Fibroblast of skin of back (primary cell): ENCODE data around the gene USP10.
A peak's percentile ranks its signal among the peaks of the same experiment; 100 is the strongest.
"Not testable (repeated sequence)": the region's sequence is repeated elsewhere in the genome, so short reads cannot be mapped to it uniquely, and the experiment has no call there.

ENCODE experiments used
- DNase-seq: peaks from one replicate; pipeline ENCODE4 v3.0.0-alpha.2; 2013

The USP10 gene

DNA sequence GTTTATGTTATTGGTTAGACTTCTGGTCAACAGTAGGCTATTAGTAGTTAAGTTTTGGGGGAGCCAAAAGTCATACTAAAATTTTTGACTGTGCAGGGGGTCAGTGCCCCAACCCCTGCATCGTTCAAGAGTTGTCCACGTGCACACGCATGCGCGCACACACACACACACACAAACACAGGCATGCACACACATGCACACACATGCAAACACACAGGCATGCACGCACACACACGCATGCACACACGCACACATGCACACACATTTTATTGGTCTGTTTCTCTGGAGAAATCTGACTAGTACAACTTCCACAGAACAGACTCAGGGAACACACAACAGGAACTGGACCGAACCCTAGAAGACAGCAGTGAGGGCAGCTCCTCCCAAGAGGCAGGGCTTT lies 24.4 kb upstream of the USP10 start:
- DNase-seq: no peak

DNA sequence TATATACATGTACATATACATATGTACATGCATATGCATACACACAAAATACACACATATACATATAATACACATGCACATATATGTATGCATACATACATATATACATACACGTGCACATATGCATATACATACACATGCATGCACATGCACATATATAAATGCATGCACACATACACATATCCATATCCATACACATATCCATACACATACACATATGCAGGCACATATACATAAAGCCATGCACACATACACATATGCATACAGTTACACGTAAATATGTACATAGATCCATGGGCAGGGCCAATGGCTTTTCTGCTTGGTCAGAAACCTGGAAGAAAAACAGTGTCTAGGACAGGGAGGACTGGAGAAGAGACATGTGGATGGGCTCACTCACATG lies 23.9 kb upstream of the USP10 start:
- no peak for DNase-seq

DNA sequence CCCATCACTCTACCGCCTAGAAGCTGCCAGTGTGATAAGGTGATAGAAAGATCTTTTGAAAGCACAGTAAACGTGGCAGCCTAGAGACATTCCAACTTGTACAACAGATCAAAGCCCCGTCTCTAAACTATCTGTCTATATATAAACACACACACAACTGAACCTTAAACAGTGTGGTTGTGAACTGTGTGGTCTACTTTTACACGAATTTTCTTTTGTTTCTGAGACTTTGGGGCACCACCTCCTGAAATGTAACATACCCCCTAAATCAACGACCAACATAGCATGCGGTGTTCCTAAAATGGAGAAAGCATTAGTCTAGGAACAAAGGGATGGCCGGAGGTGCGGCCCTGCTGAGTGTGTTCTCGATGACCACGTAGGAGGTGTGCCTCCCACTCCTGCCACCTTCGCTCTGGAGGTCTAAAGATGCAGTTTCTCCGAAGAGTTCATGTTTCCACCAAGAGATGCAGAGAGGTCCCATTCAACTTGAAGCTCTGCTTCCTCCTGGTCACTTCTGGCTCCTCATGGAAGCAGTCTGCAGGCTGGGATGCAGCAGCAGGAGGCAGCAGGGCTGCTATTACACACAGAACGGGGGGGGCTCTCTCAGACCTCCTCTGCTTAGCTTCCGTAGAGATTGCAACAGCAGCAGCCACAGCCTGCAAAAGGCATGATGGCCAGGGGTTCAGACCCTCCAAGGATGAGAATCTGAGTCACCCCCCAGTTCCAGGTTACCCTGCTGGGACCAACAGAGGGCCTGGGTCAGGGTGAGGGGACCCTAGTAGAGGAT lies 22.6 kb upstream of the USP10 start:
- DNase-seq: no peak

DNA sequence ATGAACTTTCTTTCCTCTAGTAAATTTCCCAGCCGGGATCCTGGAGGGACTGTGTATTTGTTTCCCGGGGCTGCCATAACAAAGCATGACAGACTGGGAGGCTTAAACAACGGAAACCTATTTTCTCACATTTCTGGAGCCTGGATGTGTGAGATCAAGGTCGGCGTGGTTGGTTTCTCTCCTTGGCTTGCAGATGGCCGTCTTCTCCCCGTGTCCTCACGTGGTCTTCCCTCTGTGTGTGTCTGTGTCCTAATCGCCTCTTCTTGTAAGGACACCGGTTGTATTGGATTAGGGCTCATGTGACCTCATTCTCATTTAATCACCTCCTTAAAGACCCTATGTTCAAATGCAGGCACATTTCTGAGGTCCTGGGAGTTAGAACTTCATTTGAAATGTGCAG lies 22.0 kb upstream of the USP10 start:
- no peak for DNase-seq

DNA sequence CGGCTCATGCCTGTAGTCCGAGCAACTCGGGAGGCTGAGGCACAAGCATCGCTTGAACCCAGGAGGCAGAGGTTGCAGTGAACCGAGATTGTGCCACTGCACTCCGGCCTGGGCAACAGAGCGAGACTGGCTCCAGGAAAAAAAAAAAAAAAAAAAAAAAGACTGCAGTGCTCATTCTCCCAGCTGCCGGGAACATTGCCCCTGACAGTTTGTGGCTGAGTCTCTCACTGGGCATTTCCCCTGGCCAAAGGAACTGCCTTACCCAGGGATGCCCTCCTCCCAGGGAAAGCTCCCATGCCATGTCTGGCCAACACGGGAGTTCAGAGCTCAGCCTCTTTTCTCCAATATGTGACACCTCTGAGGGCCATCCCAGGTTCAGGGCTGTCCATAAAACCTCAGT lies 21.3 kb upstream of the USP10 start:
- no peak for DNase-seq

DNA sequence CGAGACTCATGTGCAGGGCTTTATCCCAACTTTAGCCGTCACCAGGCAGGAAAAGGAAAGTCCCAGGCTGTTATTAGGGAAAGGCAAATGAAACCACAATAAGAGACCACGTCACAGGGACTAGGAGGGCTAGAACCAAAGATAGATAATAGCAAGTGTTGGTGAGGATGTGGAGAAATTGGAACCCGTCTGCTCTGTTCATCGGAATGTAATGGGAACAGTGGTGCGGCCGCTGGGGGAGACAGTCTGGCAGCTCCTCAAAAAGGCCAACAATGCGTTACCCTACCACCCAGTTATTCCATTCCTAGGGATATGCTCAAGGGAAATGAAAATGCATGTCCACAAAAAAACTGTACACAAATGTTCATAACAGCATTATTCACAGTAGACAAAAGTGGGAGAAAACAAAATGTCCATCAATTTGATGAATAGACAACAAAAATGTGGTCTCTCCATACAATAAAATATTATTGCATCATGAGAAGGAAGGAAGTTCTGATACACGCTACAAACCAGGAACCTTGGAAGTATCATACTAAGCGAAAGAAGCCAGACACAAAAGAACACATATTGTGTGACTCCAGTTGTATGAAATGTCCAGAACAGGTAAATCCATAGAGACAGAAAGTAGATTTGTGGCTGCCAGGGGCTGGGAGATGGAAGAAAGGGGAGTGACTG lies 19.5 kb upstream of the USP10 start:
- DNase-seq: no peak

DNA sequence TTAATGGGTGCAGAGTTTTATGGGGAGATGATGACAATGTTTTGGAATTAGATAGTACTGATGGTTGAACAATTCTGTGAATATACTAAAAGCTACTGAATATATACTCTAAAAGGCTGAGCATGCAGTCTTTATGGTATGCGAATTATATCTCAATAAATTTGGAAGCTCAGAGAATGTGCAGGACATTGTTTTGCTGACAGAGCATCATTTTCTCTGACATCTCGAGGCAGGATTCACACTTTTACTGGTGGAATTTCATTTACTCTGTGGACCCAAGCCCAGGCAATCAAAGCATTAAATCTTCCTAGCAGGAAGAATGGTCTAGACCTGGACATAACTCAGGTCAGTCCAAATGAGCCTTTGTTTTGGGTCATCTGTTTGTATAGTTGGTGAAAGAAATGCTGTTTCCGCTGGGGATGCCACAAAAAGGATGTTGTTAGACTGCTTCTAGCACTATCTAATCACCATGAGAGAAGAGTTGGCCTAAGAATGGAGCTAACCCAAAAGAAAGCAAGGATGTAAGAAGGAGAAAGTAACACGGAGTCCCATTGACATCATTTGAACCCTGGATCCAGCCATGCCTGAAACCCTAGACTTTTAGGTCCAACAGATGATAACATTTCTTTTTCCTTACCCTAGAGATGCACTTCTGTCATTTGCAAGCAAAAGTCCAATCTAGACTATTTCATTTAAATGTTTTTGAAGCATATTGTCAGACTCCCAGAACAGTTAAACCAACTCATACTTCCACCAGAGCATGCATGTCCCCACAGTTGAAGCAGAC lies 18.8 kb upstream of the USP10 start:
- DNase-seq: no peak

DNA sequence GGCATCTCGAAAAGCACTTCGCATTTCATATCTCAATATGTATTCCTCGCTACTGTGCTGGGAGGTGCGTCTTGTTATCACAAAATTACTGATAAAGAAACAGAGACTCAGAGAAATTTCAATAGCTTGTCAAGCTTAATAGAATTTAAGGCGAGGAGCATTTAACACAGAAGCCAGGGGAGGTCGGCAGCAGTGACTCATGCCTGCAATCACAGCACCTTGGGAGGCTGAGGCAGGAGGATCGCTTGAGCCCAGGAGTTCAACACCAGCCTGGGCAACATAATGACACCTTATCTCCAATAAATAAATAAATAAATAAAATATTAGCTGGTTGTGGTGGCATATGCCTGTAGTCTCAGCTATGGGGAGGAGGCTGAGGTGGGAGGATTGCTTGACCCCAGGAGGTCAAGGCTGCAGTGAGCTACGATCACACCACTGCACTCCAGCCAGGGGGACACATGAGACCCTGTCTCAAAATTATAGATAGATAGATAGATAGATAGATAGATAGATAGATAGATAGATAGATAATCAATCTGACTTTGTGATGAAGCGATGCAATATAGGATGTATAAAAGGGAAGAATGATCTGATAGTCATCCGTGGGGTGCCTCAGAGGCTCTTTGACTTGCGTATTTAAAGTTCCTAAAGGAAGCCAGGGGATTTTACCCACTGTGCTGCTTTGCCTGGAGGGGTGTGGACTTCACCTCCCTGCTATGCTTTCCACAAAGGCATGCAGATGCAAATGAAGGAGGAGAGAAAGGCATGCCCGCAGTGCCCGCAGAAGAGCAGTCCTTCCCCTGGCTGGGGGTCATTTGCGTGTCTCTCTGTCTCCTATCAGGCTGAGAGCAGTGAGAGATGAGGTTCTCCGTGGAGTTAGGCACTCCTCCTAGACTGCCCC lies 15.9 kb upstream of the USP10 start:
- no peak for DNase-seq

DNA sequence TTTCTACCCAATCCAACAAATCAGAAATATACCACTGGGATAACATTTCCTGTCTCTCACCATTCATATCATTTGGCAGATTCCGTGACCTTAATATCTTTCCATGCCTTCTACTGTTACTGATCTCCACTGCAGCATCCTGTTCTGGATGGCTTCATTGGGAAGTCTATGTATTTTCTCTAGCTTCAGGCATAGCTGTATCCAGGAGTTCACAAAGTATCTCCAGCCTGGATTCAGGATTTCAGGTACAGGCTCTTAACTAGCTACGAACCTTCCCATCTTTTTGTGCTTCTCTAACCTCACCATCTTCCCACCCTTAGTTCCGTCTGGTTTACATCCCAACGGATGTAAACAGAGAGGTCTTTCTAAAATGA lies 15.2 kb upstream of the USP10 start:
- no peak for DNase-seq

DNA sequence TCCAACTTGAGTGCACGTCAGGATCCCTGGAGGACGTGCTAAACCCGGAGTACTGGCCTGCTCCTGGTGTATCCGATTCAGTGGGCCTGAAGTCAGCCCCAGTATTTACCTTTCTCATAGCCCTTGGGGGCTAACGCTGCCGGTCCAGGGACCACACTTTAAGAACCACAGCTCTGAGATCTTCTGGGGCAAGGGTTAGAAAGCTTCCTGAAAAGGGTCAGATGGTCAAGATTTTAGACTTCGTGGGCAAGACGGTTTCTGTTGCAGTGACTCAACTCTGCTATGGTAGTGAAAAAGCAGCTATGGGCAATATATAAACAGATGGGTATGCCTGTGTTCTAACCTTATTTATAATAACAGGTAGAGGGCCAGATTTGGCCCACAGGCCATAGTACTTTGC lies 14.6 kb upstream of the USP10 start:
- DNase-seq: no peak

DNA sequence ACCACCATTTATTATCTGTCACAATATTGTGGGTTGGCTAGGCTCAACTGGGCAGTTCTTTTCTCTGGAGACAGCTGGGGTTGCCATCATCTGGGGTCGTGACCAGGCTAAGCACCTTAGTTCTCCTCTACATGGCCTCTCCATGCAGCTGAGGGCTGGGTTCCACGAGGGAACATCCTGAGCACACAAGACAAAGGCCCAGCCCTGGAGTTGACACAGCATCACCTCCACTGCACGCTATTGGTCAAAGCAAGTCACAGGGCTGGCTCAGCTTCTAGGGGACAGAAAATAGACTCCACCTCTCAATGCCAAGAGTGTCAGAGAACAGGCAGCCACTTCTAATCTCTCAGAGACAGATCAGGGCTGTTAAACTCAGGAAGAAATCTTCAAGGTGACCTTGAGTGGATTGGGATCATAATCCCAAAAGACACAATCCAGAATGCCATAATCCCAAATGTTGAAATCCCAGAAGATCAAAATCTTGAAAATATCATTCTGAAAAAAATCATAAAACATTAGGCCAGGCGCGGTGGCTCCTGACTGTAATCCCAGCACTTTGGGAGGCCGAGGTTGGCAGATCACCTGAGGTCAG lies 13.0 kb upstream of the USP10 start:
- no peak for DNase-seq

DNA sequence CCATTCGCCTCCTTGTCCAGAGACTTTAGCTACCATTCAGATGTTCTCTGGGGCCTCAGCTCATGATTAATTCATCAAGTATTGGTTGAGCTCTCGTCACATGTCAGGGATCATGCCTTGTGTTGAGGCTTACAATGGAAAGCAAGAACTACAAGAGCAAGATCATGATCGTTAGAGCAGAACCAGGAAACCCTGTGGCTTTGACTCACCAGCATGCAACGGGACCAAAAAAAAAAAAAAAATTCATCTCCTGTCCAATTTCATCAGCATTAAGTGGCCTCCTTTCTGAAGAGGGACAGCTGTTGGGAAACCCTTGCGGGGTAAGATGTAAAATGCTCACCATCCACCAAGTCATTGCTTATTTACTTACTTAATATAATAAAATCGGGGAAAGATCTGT lies 12.1 kb upstream of the USP10 start:
- DNase-seq: peak; percentile 90

DNA sequence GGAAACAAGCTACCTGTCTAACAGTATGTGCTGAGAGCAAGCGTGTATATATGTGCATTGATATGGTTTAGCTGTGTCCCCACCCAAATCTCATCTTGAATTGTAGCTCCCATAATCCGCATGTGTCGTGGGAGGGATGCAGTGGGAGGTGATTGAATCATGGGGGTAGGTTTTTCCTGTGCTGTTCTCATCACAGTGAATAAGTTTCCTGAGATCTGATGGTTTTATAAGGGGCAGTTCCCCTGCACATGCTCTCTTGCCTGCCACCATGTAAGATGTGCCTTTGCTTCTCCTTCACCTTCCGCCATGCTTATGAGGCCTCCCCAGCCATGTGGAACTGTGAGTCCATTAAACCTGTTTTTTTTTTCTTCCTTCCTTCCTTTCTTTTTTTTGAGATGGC lies 11.6 kb upstream of the USP10 start:
- not testable (repeated sequence) for DNase-seq

DNA sequence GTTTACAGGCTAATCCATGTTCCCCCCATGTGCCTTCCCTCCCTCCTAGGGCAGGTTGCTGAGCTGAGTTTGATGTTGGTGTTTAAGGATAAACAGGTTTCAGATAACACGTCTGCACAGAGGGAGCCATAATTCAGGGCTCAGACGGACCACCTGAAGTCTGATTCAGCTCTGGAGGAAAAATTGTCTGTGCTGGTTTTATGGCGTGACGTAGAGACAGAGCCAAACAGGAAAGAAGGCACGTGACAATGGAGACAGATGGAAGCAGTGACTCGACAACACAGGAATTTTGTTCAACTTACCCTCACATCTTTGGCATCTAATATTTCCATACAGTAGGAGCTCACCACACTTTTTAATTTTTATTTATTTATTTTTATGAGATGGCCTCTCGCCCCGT lies 10.7 kb upstream of the USP10 start:
- peak; percentile 97 for DNase-seq

DNA sequence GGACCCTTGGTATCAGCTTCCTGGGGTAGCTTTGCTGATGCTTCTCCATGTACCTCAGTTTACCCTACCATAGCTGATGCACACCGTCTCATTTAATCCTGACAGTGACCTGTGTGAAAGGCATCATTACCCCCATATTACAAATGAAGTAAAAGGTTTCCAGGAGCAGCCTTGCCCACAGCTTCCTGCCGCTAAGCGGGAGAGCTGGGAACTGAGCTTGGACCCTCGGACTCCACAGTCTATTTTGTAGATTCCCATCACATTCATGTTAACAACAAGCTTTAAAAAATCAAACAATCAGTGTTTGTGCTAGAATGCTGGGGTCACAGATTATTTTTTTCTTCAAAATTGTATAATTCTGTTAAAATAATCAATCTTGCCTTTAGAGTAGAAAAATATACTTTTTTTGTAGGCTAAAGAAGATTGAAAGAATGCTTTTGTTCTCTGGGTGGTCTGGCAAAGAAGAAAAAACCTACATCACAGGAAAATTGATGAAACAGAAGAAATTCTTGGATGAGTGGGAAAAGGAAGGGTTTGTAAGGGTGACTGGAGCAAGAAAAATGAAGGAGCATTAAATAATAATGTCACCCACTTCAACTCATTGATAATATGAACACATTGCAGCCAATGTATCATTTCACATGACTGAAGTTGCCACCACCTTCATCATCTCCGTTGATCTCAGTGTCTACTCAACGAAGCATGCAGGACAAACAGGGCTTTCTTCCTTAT lies 9.5 kb upstream of the USP10 start:
- DNase-seq: no peak

DNA sequence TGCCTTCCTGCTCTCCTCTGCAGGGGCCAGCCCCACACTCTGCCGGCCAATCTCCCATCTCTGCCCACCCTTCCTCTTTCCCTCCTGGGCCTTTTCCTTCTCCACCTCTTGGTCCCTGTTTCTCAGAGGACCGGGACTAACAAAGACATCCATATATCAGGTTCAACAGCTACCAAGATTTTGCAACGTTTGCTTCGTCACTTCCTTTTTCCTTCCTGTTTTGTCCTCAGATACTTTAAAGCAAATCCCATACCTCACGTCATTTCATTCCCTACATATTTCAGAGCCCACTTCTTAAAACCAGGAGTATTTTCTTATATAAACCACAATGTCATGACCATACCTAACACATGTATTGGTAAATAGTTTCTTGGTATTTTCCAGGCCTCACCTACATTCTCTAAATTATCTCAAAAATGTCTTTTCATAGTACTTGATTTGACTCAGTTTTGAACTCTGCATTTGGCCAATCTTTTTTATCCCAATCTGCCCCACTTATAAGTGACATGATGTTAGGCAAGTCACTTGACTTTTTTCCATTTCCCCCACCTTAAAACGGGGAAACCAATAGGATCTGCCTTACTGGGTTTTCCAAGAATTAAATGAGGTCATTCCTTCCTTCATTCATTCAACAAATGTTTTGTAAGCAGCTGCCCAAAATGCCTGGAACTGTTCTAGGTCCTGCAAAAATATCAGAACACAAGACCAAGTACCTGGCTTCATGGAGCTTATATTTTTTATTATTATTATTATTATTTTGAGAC lies 7.2 kb upstream of the USP10 start:
- no peak for DNase-seq

DNA sequence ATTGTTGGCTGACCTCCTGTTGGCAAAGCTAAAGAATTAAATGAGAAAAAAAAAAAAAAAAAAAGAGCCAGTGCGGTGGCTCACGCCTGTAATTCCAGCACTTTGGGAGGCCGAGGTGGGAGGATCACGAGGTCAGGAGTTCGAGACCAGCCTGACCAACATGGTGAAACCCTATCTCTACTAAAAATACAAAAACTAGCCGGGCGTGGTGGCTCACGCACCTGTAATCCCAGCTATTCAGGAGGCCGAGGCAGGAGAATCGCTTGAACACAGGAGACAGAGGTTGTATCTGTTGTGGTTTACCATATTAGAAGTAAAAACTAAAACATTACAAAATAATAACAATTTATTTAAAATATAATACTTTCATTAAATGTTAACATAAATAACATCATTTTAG lies 5.9 kb upstream of the USP10 start:
- not testable (repeated sequence) for DNase-seq

DNA sequence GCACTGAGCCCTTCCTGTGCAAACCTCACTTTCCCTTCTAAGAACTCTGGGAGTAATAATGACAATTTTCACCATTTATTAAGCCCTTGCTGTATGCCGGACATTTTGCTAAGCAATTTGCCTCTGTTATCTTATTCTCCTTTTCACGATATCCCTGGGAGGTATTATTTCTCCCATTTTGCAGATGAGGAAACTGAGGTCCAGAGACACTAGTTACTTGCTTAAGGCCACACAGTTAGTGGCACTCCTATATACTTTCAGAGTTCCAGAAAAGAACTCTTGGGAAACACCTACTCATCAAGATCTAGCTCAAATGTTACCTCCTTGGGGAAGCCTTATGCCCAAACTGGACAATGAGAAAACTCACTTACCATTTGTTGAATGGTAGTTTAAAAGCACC lies 4.8 kb upstream of the USP10 start:
- no peak for DNase-seq

DNA sequence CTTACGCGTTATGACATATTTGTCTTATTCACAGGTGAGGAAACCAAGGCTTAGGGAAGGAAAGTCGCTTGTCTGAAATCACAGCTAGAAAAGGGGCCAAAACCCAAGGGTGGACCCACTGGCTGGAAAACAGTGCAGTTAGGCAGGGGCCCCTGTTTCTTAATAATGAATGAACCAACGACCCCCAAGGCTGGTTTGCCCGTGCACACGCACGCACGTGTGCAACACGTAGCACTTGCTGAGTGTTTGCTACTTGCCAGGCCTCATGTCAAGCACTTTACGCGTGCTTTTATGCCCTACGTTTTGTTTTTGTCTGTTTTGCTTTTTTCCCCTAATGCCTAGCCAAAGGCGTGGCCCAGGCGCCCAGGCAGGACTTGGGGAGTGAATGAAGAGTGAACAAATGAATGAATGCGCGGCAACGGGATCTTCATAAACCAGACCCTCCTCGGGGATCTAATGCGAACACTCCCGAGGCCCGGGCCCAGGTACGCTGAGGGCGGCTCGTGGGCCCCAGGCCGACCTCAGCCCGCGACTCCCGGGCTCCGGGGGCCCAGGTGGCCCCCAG lies 571 bp upstream of the USP10 start:
- DNase-seq: no peak
